GM19240 (cell line): ENCODE data around the gene IMPDH2.
A peak's percentile ranks its signal among the peaks of the same experiment; 100 is the strongest.

Experiments used
- DNase-seq: peaks from one replicate; pipeline ENCODE4 v3.0.0; 2011; ENCODE audit warnings: low spot score; ENCODE audit not compliant: insufficient read length

IMPDH2 gene

DNA sequence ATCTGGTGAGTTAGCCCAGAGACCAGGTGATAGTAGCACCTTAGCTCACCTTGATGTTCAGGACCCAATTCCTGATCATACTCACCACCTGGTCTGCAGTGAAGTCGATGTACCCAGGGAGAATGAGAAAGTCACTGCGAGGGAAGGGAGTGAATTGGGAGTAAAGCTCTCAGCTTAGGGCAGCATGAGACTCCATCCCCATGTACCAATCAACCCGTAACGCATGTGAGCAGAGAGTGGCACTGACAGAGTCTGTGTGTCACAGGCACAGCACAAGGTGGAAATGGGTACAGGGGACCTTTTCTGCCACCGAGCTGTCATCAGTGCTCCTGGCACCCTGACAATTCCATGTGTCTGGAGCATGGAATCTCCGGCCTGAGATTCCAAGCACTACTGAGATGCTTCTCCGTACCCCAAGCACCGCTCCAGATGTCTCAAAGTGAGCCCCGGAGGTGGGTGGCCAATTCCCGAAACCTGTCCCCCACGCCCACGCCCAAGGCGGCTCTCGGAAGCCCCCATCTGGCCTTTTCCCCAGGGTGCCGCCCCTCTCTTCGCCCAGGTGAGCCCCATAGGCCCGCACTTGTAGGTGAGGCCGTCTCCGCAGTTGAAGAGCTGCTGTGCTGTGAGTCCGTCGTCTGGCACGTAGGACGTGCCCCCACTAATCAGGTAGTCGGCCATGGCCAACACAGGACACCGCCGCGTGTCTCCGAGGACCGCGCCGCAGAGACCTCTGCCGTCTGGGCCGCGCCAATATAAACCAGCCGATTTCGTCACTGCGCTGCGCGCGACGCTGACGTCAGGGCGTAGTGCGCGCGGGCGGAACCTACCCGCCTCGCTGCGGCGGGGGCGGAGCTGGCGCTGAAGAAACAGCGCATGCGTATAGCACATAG is at the start of gene IMPDH2:
Gene IMPDH2, minus strand, starts transcription at position 726 of the 890 bp plus-strand sequence. Its CDS starts 48 bp downstream, at position 678.
- peak; percentile 58 for DNase-seq

GRCh38 chr3:49076646-49077045 is 47.4 kb upstream of the IMPDH2 start:
- DNase-seq = no peak

DNA sequence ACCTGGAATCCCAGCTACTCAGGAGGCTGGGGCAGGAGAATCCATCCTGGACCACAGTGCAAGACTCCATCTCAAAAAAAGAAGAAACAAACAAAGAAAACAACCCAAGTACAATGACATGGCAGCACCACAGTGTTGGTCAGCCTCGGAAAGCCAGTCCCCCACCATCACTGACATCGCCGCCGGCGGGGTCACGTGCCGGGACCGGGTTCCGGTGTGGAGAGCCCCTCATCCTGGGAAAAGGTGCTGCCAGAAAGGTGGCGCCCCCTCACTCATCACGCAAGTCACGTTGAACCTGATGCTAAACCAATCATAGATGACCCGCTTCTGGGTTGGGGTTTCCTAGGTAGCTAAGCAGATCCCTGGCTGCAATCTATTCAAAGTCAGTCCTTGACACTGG is 46.9 kb upstream of the IMPDH2 start:
- no peak for DNase-seq

DNA sequence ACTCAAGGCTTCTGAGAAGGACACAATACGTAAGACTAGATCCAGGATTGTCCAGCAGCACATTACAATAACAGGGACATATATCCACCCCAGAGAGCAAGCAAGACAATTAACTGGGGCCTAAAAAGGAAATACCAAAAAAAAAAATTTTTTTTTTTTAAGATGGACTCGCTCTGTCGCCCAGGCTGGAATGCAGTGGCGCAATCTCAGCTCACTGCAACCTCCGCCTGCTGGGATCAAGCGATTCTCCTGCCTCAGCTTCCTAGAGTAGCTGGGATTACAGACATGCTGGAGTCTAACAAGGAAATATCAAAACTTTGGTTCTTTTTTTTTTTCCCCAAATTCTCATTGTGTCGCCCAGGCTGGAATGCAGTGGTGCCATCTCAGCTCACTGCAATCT is 28.8 kb upstream of the IMPDH2 start:
- no peak for DNase-seq

DNA sequence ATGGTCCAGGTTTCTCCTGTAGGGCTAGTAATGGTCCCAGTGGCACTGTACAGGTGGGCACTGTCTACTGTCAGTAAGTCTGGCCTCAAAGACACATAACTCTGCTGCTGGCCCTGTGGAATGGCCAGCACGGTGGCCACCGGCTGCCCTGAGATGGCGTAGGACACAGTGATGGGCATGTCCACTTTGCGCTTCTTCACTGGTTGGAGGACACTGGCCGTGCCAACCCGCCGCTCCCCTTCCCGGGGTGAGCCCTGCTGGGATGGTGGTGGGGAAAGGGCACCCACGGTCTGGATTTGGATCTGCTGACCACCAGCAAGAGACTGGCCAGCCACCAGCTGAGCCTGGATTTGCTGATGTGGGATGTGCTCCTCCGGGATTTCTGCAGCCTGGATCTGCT is 28.1 kb upstream of the IMPDH2 start:
- DNase-seq = no peak

GRCh38 chr3:49054344-49054862 is 25.2 kb upstream of the IMPDH2 start:
- no peak for DNase-seq

GRCh38 chr3:49053543-49053942 is 24.3 kb upstream of the IMPDH2 start:
- no peak for DNase-seq

- no peak for DNase-seq
These were observed 6.1 kb upstream of the IMPDH2 start for GRCh38 chr3:49035281-49035680.

- DNase-seq = no peak
These were observed 5.5 kb upstream of the IMPDH2 start for GRCh38 chr3:49034650-49035049.

DNA sequence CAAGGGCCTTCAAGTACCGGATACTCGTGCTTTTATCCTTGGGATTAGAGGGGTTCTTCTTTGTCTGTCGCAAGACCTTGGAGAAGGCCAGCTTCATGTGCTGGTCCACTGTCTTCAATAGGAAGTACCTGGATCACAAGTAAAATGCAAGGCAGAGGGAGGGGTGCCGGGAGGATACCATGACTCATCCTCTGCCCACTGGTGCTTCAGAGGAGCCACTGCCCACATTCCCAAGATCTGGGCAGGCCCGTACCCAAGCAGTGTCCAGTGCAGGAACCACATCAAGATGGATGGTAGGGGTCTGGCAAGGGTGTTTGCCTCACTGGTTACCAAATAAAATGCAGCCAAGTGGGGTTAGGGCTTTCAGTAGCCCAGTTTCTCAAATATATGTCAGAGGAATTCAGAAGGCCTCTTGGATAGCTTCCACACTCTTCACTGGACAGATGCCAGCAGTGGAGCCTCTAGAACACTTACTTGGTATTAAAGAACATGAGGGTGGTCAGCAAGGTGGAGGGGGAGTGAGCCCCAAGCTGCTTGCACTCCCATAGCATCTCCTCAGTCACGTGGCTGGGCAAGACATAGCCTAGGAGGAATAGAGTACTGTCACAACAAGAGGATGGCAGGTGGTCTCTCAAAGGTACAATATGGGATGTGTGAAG is 3.6 kb upstream of the IMPDH2 start:
- no peak for DNase-seq

GRCh38 chr3:49030321-49030720 is 1.1 kb upstream of the IMPDH2 start:
- DNase-seq = no peak

DNA sequence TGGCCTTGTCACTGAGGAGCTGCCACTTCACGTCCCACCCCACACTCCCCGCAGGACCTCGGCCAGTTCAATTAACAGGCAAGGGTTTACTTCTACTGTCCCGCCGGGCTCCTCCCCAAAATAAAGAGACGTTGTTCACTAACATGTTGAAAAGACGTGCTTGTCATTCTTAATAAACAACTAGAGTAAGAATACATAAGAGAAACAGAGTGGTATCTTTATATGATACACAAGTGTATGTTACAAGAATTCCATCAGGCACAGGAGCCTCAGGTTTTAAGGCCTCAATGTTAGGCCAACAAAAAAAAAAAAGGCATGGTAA is 326 bp upstream of the IMPDH2 start:
- no peak for DNase-seq

- no peak for DNase-seq
These were observed 913 bp downstream of the IMPDH2 start for GRCh38 chr3:49028298-49028672.

DNA sequence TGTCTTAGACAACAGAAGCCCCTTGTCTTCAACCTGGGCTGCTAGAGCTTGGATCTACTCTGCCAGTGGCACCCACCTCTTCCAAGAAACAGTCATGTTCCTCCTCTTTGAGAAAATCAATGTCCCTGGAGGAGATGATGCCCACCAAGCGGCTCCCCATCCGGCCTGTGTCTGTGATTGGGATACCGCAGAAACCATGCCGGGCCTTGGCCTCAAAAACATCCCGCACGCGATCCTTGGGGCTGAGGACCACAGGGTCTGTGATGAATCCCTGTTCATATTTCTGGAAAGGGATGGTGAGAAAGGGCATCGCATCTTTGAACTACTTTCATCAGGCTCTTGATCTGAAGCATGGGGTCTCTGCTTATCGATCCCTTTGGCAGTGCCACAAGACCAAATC is 1.6 kb downstream of the IMPDH2 start:
- DNase-seq = no peak

DNA sequence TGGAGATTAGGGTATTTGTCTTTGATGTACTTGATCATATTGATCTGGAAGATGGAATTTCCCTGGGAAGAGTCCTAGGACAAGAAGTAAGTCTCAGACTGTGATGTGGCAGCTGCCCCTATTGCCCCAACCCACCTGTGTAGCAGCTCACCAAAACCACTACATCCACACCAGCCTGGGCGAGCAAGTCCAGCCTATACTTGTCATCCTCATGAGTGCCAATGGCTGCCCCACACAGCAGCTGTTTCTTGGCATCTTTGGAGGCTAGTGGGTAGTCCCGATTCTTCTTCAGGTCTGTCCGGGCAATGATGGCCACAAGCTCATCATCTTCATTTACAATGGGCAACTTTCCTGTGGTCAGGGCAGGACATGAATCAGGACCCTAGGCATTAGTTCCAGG is 2.7 kb downstream of the IMPDH2 start:
- no peak for DNase-seq

DNA sequence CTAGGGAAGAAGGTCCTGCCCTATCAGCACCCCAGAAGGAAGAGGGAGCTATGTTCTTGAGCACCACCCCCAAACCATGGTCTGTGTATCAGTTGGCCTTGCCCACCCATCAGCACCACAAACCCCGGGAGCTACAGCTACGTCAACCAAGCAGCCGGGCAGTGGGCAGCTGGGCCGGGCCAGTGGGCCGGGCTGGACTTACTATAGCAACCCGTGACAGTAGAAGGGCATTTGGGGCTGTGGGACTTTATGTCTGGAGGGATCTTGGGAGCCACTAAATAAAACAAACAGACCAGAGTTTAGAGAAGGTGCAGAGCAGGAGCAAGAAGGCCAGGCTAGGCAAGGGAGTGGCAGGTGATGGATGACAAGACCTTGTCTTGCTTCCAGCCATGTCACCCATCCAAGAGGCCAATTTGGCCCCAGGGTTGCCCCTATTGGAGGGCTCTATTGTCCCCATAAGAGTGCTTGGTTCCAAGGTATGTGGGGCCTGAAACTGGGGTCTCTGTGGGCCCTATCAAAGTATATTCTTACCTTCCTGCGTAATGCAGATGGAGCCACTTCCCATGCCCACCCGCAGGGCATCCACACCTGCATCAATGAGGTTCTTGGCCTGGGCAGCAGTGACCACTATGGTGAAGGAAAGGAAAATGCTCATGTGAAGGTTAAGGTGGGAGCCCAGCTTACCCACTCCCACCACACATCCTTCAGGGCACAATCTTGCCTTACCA is 3.2 kb downstream of the IMPDH2 start:
- DNase-seq = no peak

DNA sequence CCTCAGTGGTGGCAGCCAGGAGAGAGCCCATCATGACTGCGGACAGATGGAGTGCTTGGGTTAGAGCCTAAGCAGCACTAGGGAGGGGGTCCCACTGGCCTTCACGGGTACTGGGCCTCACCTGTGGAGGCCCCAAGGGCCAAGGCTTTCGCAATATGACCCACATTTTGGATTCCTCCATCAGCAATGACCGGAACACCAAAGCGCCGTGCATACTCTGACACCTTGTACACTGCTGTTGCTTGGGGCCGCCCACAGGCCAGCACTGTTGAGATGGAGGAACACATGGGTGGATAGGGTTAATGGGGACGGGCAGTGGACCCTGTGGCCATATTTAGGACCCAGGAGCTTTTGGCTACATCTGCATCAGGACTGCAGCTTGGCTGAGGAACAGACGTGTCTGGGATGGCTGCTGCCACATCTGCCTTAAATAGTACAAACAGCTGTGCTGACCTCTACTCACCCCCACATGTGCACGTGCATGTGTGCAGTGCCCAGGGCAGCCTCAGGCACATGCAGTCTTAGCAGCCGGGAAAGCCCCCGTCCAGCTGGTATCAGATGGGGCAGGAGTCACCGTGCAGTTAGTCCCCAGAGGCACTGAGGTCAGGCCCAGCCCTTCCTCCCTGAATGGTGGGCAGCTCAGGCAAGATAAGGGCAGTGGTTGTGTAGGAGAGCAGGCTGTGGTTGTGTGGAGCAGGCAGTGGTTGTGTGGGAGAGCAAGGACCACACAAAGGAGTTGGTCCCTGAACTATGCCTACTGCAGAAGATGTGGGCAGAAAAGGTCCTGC is 4.0 kb downstream of the IMPDH2 start:
- DNase-seq = no peak

- no peak for DNase-seq
These were observed 4.7 kb downstream of the IMPDH2 start for GRCh38 chr3:49024449-49024848.

GRCh38 chr3:49023775-49024174 is 5.4 kb downstream of the IMPDH2 start:
- DNase-seq = no peak

DNA sequence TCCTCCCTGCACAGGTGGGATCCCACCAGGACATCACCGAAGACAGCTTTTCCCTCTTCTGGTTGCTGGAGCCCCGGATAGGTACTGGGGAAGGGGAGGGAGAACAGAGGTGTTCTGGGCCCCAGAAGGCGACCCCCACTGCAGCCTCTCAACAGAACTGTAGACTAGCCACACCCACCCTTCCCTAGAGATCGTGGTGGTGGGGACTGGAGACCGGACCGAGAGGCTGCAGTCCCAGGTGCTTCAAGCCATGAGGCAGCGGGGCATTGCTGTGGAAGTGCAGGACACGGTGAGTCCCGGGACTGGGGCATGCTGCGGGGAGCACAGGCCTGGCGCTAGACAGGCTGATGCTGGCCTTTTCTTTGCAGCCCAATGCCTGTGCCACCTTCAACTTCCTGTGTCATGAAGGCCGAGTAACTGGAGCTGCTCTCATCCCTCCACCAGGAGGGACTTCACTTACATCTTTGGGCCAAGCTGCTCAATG is 6.5 kb downstream of the IMPDH2 start:
- no peak for DNase-seq
